ENCODE measurements around the gene POLDIP3. TPM values are rescaled to one million over a fixed set of nuclear protein-coding genes. Genes with fewer than 3 reads are reported as not detected.
"Not testable (repeated sequence)": the region's sequence is repeated elsewhere in the genome, so short reads cannot be mapped to it uniquely, and the experiment has no call there.

POLDIP3 gene
- total RNA-seq, 1 donor from 2014 or later = 75.4 TPM

GRCh38 chr22:42617155-42617983, 2.7 kb upstream of the POLDIP3 start:
- H3K27ac Mint-ChIP-seq = peak overlapping the region; percentile 63
- H3K9me3 Mint-ChIP-seq = no peaks in the 10 kb centered on the region
- peak; percentile 59 for DNase-seq
- intact Hi-C loops (cut with micrococcal nuclease) = no loop called here
- H3K4me3 Mint-ChIP-seq = peak overlapping the region; percentile 17
- H3K27me3 Mint-ChIP-seq = no peaks in the 10 kb centered on the region
- peaks cover 19% of the 10 kb centered on the region for H3K36me3 Mint-ChIP-seq (ENCODE audit: low read depth)
- peaks cover 29% of the 10 kb centered on the region for H3K4me1 Mint-ChIP-seq

GRCh38 chr22:42615860-42616175, 1.1 kb upstream of the POLDIP3 start:
- Mint-ChIP-seq H3K4me3 (peak overlapping the region; percentile 91), H3K4me1 (peaks cover 37% of the 10 kb centered on the region), H3K27ac (peak overlapping the region; percentile 99), H3K36me3 (ENCODE audit: low read depth) (peaks cover 24% of the 10 kb centered on the region)
- intact Hi-C loops (cut with micrococcal nuclease) = loop anchor here (1.0 to 2.0 kb wide), 2 partner anchors 33 kb away; partner anchors contain the start of gene CYB5R3
- not testable (repeated sequence) for H3K27me3 Mint-ChIP-seq, DNase-seq, H3K9me3 Mint-ChIP-seq

DNA sequence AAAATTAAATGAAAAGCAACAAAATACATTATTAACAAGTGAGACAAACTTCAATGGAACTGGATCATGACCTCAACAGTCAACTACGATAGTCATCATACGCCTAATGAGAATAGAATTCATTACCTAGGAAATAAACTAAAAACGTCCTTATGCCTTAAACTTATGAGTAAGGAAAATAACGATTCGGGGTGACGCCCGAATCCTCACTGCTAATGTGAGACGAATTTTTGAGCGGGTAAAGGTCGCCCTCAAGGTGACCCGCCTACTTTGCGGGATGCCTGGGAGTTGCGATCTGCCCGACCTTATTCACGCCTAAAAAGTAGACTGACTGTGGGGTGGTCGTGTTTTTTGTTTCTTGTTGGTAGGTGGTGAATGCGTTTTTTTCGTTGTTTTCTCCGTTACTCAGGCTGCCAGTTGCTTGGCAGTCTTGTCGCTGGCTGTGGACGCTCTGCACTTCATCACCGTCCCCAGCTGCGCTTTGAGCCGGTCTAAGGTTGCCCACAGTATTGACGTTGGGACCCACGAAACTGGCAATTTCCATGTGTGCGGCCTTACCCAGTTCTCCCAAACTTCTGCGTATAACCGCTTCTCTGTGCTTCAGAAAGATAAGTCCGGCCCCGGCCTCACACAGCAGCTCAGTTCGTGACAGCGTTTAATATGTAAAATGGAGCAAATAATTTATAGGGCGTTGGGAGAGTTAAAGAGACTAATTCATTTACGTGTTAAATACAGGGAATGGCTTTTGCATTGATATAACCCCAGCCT, 593 bp upstream of the POLDIP3 start:
- Mint-ChIP-seq H3K9me3 (no peaks in the 10 kb centered on the region), H3K36me3 (ENCODE audit: low read depth) (peaks cover 26% of the 10 kb centered on the region), H3K4me1 (peaks cover 42% of the 10 kb centered on the region), H3K27ac (peak overlapping the region; percentile 99), H3K4me3 (peak overlapping the region; percentile 91), H3K27me3 (no peaks in the 10 kb centered on the region)
- DNase-seq = peak; percentile 96
- intact Hi-C loops (cut with micrococcal nuclease) = loop anchor here (1.0 to 2.0 kb wide), 2 partner anchors 32 to 34 kb away; partner anchors contain the start of gene CYB5R3

- peaks cover 49% of the 10 kb centered on the region for H3K4me1 Mint-ChIP-seq
- H3K36me3 Mint-ChIP-seq (ENCODE audit: low read depth) = peaks cover 26% of the 10 kb centered on the region
- no peaks in the 10 kb centered on the region for H3K27me3 Mint-ChIP-seq
- intact Hi-C loops (cut with micrococcal nuclease) = loop anchor here (2.0 to 5.0 kb wide), 4 partner anchors 31 to 528 kb away; partner anchors contain the start of genes MCAT, NDUFA6 and SERHL2
- peak overlapping the region; percentile 91 for H3K4me3 Mint-ChIP-seq
- H3K27ac Mint-ChIP-seq = peak overlapping the region; percentile 98
- no peak for DNase-seq
- H3K9me3 Mint-ChIP-seq = no peaks in the 10 kb centered on the region
Observed at GRCh38 chr22:42613872-42614301, 796 bp downstream of the POLDIP3 start.

DNA sequence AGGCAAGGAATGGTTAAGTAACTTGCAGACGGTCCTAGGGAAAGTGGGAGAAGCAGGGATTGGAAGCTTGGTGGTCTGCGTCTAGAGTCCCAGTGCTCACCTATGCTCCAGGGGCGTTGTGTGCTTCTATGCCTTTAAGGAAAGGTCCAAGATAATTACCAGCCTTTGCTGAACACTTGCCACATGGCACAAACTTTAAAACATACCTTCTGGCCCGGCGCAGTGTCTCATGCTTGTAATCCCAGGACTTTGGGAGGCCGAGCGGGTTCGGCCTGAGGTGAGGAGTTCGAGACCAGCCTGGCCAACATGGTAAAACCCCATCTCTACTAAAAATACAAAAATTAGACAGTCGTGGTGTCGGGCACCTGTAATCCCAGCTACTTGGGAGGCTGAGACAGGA, 2.3 kb downstream of the POLDIP3 start:
- Mint-ChIP-seq H3K27me3 (no peaks in the 10 kb centered on the region), H3K36me3 (ENCODE audit: low read depth) (peaks cover 32% of the 10 kb centered on the region), H3K4me3 (peak overlapping the region; percentile 91), H3K4me1 (peaks cover 47% of the 10 kb centered on the region), H3K27ac (peak overlapping the region; percentile 60), H3K9me3 (no peaks in the 10 kb centered on the region)
- DNase-seq = no peak
- intact Hi-C loops (cut with micrococcal nuclease) = loop anchor here (5.0 kb wide), 3 partner anchors 60 to 530 kb away; partner anchors contain the start of genes MCAT, NDUFA6 and SERHL2

DNA sequence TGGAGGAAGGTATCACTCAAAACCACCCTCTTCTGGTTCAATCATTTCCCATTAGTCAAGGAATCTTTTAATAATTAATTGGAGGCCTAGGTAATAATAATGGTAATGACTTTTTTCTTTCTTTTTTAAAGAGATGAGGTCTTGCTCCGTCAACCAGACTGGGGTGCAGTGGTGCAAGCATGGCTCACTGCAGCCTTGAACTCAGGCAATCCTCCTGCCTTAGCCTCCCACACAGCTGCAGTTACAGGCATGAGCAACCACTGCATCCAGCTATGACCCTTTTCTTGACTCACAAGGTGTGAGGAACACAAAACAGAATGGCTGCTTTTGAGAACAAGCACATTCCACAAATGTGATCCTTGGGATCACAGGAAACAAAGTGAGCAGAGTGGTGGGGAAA, 3.6 kb downstream of the POLDIP3 start:
- intact Hi-C loops (cut with micrococcal nuclease) = loop anchor here (5.0 kb wide), 3 partner anchors 59 to 531 kb away; partner anchors contain the start of genes MCAT, NDUFA6 and SERHL2
- no peaks in the 10 kb centered on the region for H3K9me3 Mint-ChIP-seq
- peak overlapping the region; percentile 56 for H3K27ac Mint-ChIP-seq
- H3K4me1 Mint-ChIP-seq = peaks cover 48% of the 10 kb centered on the region
- peak overlapping the region; percentile 16 for H3K4me3 Mint-ChIP-seq
- DNase-seq = no peak
- H3K27me3 Mint-ChIP-seq = no peaks in the 10 kb centered on the region
- H3K36me3 Mint-ChIP-seq (ENCODE audit: low read depth) = peaks cover 34% of the 10 kb centered on the region

- Mint-ChIP-seq H3K4me1 (peaks cover 47% of the 10 kb centered on the region), H3K27me3 (no peaks in the 10 kb centered on the region), H3K9me3 (no peaks in the 10 kb centered on the region), H3K27ac (peak overlapping the region; percentile 54), H3K4me3 (no peak overlapping the region), H3K36me3 (ENCODE audit: low read depth) (peaks cover 40% of the 10 kb centered on the region)
- intact Hi-C loops (cut with micrococcal nuclease) = loop anchor here (5.0 kb wide), 3 partner anchors 58 to 532 kb away; partner anchors contain the start of genes MCAT, NDUFA6 and SERHL2
- DNase-seq = no peak
Observed at GRCh38 chr22:42610186-42610585, 4.5 kb downstream of the POLDIP3 start.

DNA sequence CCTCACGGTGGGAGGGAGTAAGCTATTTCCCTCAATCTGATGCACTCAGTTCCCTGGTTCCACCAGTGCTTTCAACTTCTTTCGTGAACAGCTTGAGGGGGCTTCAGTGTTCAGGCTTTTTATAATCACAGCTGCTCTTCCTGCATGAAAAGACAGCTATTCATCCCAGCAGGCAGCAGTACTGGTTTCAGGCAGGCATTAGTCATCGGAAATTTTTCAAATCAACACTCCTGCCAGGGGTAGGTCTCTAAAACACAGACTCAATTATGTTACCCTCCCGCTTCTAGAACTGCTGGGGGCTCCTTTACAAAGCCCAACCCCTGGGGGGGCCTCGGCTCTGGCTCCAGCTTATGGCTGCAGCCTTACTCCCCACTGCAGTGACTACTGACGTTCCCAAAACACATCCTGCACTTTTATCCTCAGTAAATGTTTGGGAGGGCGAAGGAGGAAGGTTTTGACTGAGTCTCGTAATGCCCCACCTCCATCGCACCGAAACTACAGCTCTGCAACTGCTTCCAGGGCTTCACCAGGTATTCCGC, 5.8 kb downstream of the POLDIP3 start:
- no peak overlapping the region for H3K4me3 Mint-ChIP-seq
- peak overlapping the region; percentile 56 for H3K27ac Mint-ChIP-seq
- intact Hi-C loops (cut with micrococcal nuclease) = no loop called here
- peaks cover 39% of the 10 kb centered on the region for H3K36me3 Mint-ChIP-seq (ENCODE audit: low read depth)
- H3K27me3 Mint-ChIP-seq = no peaks in the 10 kb centered on the region
- H3K4me1 Mint-ChIP-seq = peaks cover 44% of the 10 kb centered on the region
- no peak for DNase-seq
- H3K9me3 Mint-ChIP-seq = no peaks in the 10 kb centered on the region

GRCh38 chr22:42608136-42608822, 6.4 kb downstream of the POLDIP3 start:
- Mint-ChIP-seq H3K27me3 (no peaks in the 10 kb centered on the region), H3K4me1 (peaks cover 45% of the 10 kb centered on the region), H3K27ac (no peak overlapping the region), H3K36me3 (ENCODE audit: low read depth) (peaks cover 37% of the 10 kb centered on the region), H3K9me3 (no peaks in the 10 kb centered on the region), H3K4me3 (no peak overlapping the region)
- intact Hi-C loops (cut with micrococcal nuclease) = no loop called here
- no peak for DNase-seq

GRCh38 chr22:42607641-42608040, 7.0 kb downstream of the POLDIP3 start:
- H3K9me3 Mint-ChIP-seq; H3K27me3 Mint-ChIP-seq; H3K27ac Mint-ChIP-seq; intact Hi-C loops (cut with micrococcal nuclease); H3K4me3 Mint-ChIP-seq; DNase-seq: not testable (repeated sequence)
- H3K36me3 Mint-ChIP-seq (ENCODE audit: low read depth) = peaks cover 38% of the 10 kb centered on the region
- peaks cover 41% of the 10 kb centered on the region for H3K4me1 Mint-ChIP-seq

DNA sequence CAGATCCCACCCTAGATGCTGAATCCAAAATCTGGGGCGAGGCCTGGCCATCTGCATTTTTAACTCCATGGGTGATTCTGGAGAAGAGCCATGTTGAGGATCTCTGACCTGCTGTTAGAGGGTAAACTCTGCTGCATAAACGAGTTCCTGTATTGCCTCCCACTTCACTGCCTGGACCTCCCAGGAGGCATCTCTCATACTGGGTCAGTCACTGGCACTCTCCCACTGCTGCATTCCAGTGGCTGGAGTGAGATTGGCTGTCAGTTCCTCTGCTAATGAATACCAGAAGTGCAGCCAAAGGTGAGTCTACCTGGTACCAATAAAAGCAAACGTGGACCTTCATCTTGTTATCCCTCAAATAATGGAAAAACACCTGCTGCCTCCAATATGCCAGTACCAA, 10.3 kb downstream of the POLDIP3 start:
- Mint-ChIP-seq H3K36me3 (ENCODE audit: low read depth) (peaks cover 42% of the 10 kb centered on the region), H3K4me1 (peaks cover 20% of the 10 kb centered on the region), H3K27me3 (no peaks in the 10 kb centered on the region), H3K4me3 (no peak overlapping the region), H3K9me3 (no peaks in the 10 kb centered on the region), H3K27ac (no peak overlapping the region)
- intact Hi-C loops (cut with micrococcal nuclease) = no loop called here
- no peak for DNase-seq

DNA sequence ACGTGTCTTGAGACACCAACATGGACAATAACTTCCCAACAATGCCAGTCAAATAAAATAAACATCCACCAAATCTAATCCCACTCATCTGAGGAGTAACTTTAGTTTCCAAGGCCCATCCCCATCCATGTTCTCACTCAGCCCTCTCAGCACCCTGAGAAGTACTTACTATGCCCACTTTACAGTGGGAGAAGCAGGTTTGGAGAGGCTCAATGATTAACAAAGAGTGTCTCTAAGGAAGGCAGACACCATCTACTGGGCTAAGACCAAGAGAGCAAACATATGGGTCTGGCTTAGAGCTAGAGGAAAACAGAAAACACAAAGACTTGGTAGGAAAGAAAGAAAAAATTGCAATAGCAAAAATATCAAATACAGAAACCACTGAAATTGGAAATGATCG, 11.3 kb downstream of the POLDIP3 start:
- Mint-ChIP-seq H3K36me3 (ENCODE audit: low read depth) (peaks cover 47% of the 10 kb centered on the region), H3K4me1 (peaks cover 15% of the 10 kb centered on the region), H3K27me3 (no peaks in the 10 kb centered on the region), H3K4me3 (no peak overlapping the region), H3K9me3 (no peaks in the 10 kb centered on the region), H3K27ac (peak overlapping the region; percentile 53)
- intact Hi-C loops (cut with micrococcal nuclease) = no loop called here
- DNase-seq = no peak

GRCh38 chr22:42602470-42602869, 12.2 kb downstream of the POLDIP3 start:
- intact Hi-C loops (cut with micrococcal nuclease) = no loop called here
- Mint-ChIP-seq H3K27ac (no peak overlapping the region), H3K4me3 (no peak overlapping the region), H3K9me3 (no peaks in the 10 kb centered on the region), H3K27me3 (no peaks in the 10 kb centered on the region), H3K4me1 (peaks cover 15% of the 10 kb centered on the region), H3K36me3 (ENCODE audit: low read depth) (peaks cover 48% of the 10 kb centered on the region)
- DNase-seq = no peak

Measured in activated CD4-positive, alpha-beta T cell treated with anti-CD3 and anti-CD28 coated beads, Interleukin-2, amount 10 ng/mL, durations not matched to agents 24 days and 14 days (primary cell).